ENCODE results near the gene ACTR10. TPM values are rescaled to one million over a fixed set of nuclear protein-coding genes. Genes with fewer than 3 reads are reported as not detected.

The ACTR10 gene
- total and polyA plus RNA-seq, 2 of the 8 experiments (the other 6 are each of a cell fraction or from before 2014, with no cell fraction given): 15.4 to 34.6 TPM

GRCh38 chr14:58215191-58215914 is 15.4 kb downstream of the ACTR10 start:
- CTCF ChIA-PET (ENCODE audit: partially characterized antibody): no interaction called here

More at GRCh38 chr14:58215191-58215914, 15.4 kb downstream of the ACTR10 start:
- Histone ChIP-seq H4K8ac (ENCODE audit: extremely low read depth, insufficient read depth, low read length) (no peak overlapping the region), H3K56ac (replicated peaks; ENCODE audit: insufficient read length, low read depth, low read length) (no peak overlapping the region), H3K36me3 (ENCODE audit: control insufficient read depth in 2 of 4, insufficient read depth in 4 of 4, low read length in 3 of 4) (peaks cover 0 to 21% (median 2%) of the 10 kb centered on the region in 4 experiments; a peak in 4 of 8 replicates), H2BK5ac (ENCODE audit: low read depth, low read length) (no peak overlapping the region), H3K79me2 (ENCODE audit: control insufficient read depth in 1 of 2, insufficient read depth in 2 of 2, low read length in 2 of 2) (no peaks in the 10 kb centered on the region), H3K23me2 (ENCODE audit: low read depth, low read length) (no peaks in the 10 kb centered on the region), H3K4me3 (ENCODE audit: extremely low read depth in 1 of 4, insufficient read depth in 2 of 4, low read depth in 3 of 4, low read length in 4 of 4) (no peak overlapping the region), H2BK12ac (ENCODE audit: low read depth, low read length) (no peak overlapping the region), H2BK15ac (ENCODE audit: low read length) (no peak overlapping the region), H3K14ac (ENCODE audit: insufficient read length) (no peak overlapping the region), H3K4me2 (ENCODE audit: insufficient read depth in 1 of 2, low read depth in 2 of 2, low read length in 2 of 2) (no peak overlapping the region), H3K79me1 (ENCODE audit: low read depth, low read length) (no peaks in the 10 kb centered on the region), H2BK120ac (replicated peaks; ENCODE audit: low read depth, low read length) (no peak overlapping the region), H3K18ac (ENCODE audit: extremely low read depth, low read length) (no peak overlapping the region), H3K9me3 (ENCODE audit: insufficient read depth in 2 of 2, low read depth in 1 of 2, low read length in 1 of 2) (no peaks in the 10 kb centered on the region), H2BK20ac (ENCODE audit: low read length) (no peak overlapping the region), H3K9ac (replicated peaks in 1 of 4; ENCODE audit: extremely low read depth in 1 of 4, low read depth in 3 of 4, low read length in 3 of 4) (no peak overlapping the region), H3K23ac (ENCODE audit: insufficient read length) (no peak overlapping the region), H2AK5ac (ENCODE audit: low read depth, low read length) (no peak overlapping the region), H3K4ac (replicated peaks; ENCODE audit: insufficient read length, low read depth, low read length) (no peak overlapping the region), H4K5ac (ENCODE audit: insufficient read length, low read depth, low read length) (no peak overlapping the region), H4K20me1 (replicated peaks in 1 of 2; ENCODE audit: control insufficient read depth in 1 of 2, insufficient read depth in 2 of 2, low read length in 2 of 2) (no peaks in the 10 kb centered on the region), H4K91ac (replicated peaks; ENCODE audit: insufficient read length, low read length) (no peak overlapping the region), H3K27ac (ENCODE audit: low read depth, low read length) (no peak overlapping the region), H2AFZ (ENCODE audit: low read length) (no peak overlapping the region), H3K27me3 (replicated peaks in 1 of 4; ENCODE audit: control insufficient read depth in 3 of 4, extremely low read depth in 1 of 4, insufficient read depth in 3 of 4, low read length in 3 of 4) (no peaks in the 10 kb centered on the region), H3K4me1 (replicated peaks in 1 of 4; ENCODE audit: control insufficient read depth in 3 of 4, insufficient read depth in 4 of 4, low read length in 3 of 4) (no peaks in the 10 kb centered on the region)
- TF ChIP-seq SIRT6 (IDR thresholded peaks at IDR 0.05; ENCODE audit: low read length): no peak
- no peak for DNase-seq (ENCODE audit: low read depth in 1 of 2, low spot score in 2 of 2)
- POLR2A ChIA-PET (ENCODE audit: partially characterized antibody): no interaction called here
- FAIRE-seq: no peak
- 86% methylated on average over 2 of the region's 2 CpGs; no CpG with 5 or more reads in 1 of the 2 experiments for WGBS, 2 experiments (ENCODE audit: extremely low coverage in 1 of 2, insufficient coverage in 1 of 2, insufficient read length in 1 of 2, insufficient replicate concordance in 2 of 2, low coverage in 1 of 2, low lambda C conversion rate in 2 of 2, missing lambda C conversion rate in 1 of 2)
